ENCODE results near the gene STPG4.

DNA sequence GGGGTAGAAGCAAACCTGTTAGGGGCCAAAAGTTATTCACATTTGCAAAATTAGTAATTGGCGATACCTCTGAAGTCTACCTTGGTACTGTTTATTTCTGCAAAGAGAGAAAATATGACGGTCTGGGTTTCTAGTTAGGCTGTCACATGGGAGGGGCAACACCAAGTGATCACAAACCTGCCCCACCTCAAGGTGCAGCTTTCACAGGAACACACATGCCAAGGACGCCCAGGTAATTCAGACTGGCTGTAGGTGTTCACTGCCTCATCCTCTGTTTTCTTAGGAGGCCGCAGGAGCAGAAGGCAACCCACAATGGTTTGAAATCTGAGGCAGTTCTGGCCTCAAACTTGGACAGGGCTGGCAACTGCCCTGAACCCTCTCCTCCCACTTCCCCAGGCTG, 56.2 kb downstream of the STPG4 start:
- TF ChIP-seq, protein P1, sequence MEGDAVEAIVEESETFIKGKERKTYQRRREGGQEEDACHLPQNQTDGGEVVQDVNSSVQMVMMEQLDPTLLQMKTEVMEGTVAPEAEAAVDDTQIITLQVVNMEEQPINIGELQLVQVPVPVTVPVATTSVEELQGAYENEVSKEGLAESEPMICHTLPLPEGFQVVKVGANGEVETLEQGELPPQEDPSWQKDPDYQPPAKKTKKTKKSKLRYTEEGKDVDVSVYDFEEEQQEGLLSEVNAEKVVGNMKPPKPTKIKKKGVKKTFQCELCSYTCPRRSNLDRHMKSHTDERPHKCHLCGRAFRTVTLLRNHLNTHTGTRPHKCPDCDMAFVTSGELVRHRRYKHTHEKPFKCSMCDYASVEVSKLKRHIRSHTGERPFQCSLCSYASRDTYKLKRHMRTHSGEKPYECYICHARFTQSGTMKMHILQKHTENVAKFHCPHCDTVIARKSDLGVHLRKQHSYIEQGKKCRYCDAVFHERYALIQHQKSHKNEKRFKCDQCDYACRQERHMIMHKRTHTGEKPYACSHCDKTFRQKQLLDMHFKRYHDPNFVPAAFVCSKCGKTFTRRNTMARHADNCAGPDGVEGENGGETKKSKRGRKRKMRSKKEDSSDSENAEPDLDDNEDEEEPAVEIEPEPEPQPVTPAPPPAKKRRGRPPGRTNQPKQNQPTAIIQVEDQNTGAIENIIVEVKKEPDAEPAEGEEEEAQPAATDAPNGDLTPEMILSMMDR (conservative IDR thresholded peaks at IDR 0.05): no peak
- TF ChIP-seq EZH2 (IDR thresholded peaks at IDR 0.05; ENCODE audit: low read depth): no peak
